ENCODE data around the gene TMEM150C. TPM values are rescaled to one million over a fixed set of nuclear protein-coding genes. Genes with fewer than 3 reads are reported as not detected.

The TMEM150C gene
- polyA plus RNA-seq, 2 of the 4 experiments (the other 2 are of a cell fraction): 1.5 to 2.1 TPM

DNA sequence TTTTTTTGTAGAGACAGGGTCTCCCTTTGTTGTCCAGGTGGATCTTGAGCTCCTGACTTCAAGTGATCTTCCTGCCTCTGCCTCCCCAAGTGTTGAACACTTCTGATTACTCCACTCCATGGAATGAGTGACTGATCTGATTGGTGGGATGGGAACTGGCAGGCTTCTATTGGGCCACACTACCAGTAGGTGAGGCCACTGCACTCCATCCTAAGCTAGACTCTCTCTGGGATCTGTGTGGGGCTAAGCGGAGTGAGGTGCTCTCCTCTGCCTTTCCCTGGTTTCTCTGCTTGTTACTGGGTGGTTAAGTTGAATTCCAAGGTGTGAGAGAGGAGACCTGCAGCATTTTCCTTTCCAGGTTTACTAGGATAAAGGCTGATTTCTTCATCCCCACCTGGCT, 72.7 kb downstream of the TMEM150C start:
- FAIRE-seq (no peak), ATAC-seq (no peak), DNase-seq (ENCODE audit: low read depth in 1 of 2, low spot score in 1 of 2) (no peak)
- no peak for TF ChIP-seq MAZ (IDR thresholded peaks at IDR 0.05; ENCODE audit: borderline replicate concordance, low read depth, low read length)
- TF ChIP-seq FOSB (CRISPR knock-in tag; IDR thresholded peaks at IDR 0.05): no peak
- TF ChIP-seq, protein P1, sequence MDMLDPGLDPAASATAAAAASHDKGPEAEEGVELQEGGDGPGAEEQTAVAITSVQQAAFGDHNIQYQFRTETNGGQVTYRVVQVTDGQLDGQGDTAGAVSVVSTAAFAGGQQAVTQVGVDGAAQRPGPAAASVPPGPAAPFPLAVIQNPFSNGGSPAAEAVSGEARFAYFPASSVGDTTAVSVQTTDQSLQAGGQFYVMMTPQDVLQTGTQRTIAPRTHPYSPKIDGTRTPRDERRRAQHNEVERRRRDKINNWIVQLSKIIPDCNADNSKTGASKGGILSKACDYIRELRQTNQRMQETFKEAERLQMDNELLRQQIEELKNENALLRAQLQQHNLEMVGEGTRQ (IDR thresholded peaks at IDR 0.05): no peak
- no peak for TF ChIP-seq TFCP2L1 (CRISPR knock-in tag; IDR thresholded peaks at IDR 0.05)
- TF ChIP-seq FOSL2 (IDR thresholded peaks at IDR 0.05): no peak
- TF ChIP-seq FOSL2 (CRISPR knock-in tag; IDR thresholded peaks at IDR 0.05): no peak
- TF ChIP-seq CHD2 (IDR thresholded peaks at IDR 0.05; ENCODE audit: low read length, partially characterized antibody): no peak
- TF ChIP-seq RARB (CRISPR knock-in tag; IDR thresholded peaks at IDR 0.05): no peak
- TF ChIP-seq JUN (IDR thresholded peaks at IDR 0.05): no peak
- no peak for TF ChIP-seq PHF8 (IDR thresholded peaks at IDR 0.05; ENCODE audit: borderline replicate concordance, low read depth)
- no peak for TF ChIP-seq HOXB5 (CRISPR knock-in tag; IDR thresholded peaks at IDR 0.05)
- TF ChIP-seq, protein P2, sequence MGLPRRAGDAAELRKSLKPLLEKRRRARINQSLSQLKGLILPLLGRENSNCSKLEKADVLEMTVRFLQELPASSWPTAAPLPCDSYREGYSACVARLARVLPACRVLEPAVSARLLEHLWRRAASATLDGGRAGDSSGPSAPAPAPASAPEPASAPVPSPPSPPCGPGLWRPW (IDR thresholded peaks at IDR 0.05): no peak
- H3K4me1 ChIP-seq: no peaks in the 10 kb centered on the region
- no peaks in the 10 kb centered on the region for H3K9me3 ChIP-seq
- ChIA-PET POLR2A (no interaction called here), CTCF (no interaction called here)
- 89% methylated on average over 1 of the region's 1 CpG for WGBS (ENCODE audit: missing lambda C conversion rate)
- no peak overlapping the region for H3K27ac ChIP-seq
- H3K4me3 ChIP-seq: no peak overlapping the region
- no peak overlapping the region for H3K4me2 ChIP-seq

DNA sequence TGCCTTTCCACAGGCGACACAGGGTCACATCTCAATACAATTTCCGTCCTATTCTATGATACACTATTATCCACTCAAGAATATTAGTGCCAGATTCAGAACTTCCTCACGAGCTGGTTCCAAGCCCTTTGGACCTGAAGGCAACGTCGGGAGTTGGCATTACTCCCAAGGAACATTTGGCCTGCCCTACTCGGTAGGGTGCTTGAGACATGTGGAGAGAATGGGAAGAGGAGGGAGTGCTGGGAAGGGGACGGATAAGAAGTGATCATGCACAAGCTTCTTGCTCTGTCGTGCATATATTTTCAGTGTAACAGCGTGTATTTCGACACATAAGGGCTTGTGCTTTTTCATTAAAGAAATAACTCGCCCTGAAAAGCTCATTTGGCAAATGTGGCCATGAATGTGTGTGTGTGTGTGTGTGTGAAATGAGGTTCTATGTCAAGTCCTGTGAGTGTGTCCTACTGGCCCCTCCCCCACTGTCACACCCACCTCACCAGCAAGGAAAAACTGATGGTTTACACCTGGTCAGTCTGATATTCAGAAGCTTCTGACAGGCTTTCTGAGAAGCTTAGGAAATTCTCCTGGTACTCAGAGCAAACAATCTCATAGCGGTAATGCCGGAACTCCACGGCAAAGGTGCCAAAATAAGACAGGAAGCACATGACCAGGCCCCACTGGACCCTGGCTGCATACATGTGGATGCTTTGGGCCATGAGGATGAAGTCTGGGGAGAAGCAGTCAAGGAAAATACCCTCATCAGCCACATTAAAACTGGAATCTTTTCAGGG, 76.6 kb downstream of the TMEM150C start:
- ChIA-PET CTCF (interaction anchor here (2.2 kb wide), 1 partner anchor 11 kb away, joined by 4 read pairs; no protein-coding TSS in a partner anchor), POLR2A (no interaction called here)
- DNase-seq (ENCODE audit: low read depth in 1 of 2, low spot score in 1 of 2) (no peak), ATAC-seq (no peak), FAIRE-seq (no peak)
- whole genome bisulfite sequencing (ENCODE audit: missing lambda C conversion rate): 86% methylated on average over 14 of the region's 14 CpGs
- TF ChIP-seq FOSL2 (IDR thresholded peaks at IDR 0.05) (no peak), FOSL2 (CRISPR knock-in tag; IDR thresholded peaks at IDR 0.05) (no peak), CEBPB (IDR thresholded peaks at IDR 0.05) (no peak), ZC3H11A (IDR thresholded peaks at IDR 0.05) (no peak), MAFK (IDR thresholded peaks at IDR 0.05; ENCODE audit: partially characterized antibody) (no peak), CHD4 (IDR thresholded peaks at IDR 0.05; ENCODE audit: borderline replicate concordance) (no peak), GATA3 (IDR thresholded peaks at IDR 0.05; ENCODE audit: borderline replicate concordance) (no peak), POLR2A (IDR thresholded peaks at IDR 0.05; ENCODE audit: low read length) (no peak), SREBF2 (IDR thresholded peaks at IDR 0.05) (no peak), FOSB (CRISPR knock-in tag; IDR thresholded peaks at IDR 0.05) (no peak), HOXB13 (CRISPR knock-in tag; IDR thresholded peaks at IDR 0.05; ENCODE audit: low read depth) (no peak), HOXA7 (CRISPR knock-in tag; IDR thresholded peaks at IDR 0.05) (no peak), HOXB5 (CRISPR knock-in tag; IDR thresholded peaks at IDR 0.05) (no peak)
- TF ChIP-seq, protein P3, sequence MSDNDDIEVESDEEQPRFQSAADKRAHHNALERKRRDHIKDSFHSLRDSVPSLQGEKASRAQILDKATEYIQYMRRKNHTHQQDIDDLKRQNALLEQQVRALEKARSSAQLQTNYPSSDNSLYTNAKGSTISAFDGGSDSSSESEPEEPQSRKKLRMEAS (IDR thresholded peaks at IDR 0.05): no peak
- TF ChIP-seq, protein P4, sequence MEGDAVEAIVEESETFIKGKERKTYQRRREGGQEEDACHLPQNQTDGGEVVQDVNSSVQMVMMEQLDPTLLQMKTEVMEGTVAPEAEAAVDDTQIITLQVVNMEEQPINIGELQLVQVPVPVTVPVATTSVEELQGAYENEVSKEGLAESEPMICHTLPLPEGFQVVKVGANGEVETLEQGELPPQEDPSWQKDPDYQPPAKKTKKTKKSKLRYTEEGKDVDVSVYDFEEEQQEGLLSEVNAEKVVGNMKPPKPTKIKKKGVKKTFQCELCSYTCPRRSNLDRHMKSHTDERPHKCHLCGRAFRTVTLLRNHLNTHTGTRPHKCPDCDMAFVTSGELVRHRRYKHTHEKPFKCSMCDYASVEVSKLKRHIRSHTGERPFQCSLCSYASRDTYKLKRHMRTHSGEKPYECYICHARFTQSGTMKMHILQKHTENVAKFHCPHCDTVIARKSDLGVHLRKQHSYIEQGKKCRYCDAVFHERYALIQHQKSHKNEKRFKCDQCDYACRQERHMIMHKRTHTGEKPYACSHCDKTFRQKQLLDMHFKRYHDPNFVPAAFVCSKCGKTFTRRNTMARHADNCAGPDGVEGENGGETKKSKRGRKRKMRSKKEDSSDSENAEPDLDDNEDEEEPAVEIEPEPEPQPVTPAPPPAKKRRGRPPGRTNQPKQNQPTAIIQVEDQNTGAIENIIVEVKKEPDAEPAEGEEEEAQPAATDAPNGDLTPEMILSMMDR (IDR thresholded peaks at IDR 0.05): no peak
- H3K9me3 ChIP-seq: no peaks in the 10 kb centered on the region
- H3K27ac ChIP-seq: no peak overlapping the region
- H3K4me3 ChIP-seq: no peak overlapping the region
- no peaks in the 10 kb centered on the region for H3K4me1 ChIP-seq
- no peak overlapping the region for H3K4me2 ChIP-seq

All from A549 (cell line).